GM19438 (cell line): ENCODE results near the gene F8A3.
"Not testable (repeated sequence)": the region's sequence is repeated elsewhere in the genome, so short reads cannot be mapped to it uniquely, and the experiment has no call there.

Experiments
- ATAC-seq: cut with Tn5 transposase; IDR thresholded peaks from one replicate; pipeline ENCODE4 v1.9.1; 2021; ENCODE audit warnings: low read depth; ENCODE audit not compliant: unreplicated experiment

F8A3 gene

DNA sequence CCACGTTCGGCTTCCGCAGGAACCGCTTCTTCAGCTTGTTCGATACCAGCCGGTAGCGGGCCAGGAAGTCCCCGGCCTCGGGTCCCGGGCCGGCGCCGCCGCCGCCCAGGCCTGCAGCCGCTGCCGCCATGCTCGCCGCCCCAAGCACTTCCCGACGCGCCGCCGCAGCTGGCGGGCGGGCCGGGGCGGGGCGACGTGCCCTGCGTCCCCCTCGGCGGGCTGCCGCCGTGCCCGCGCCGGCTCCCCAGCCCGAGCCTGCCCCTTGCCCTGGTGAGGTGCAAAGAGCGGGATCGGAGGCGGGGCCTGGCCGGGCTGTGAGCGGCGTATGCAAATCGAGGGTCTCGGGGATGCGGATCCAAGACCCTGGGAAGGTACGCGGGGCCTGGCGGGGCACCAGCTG, at the start of gene F8A3:
Gene F8A3 (minus strand): TSS at position 150 of the 400 bp plus-strand sequence. CDS start 20 bp downstream, at position 130.
- peak; percentile 76 for ATAC-seq

DNA sequence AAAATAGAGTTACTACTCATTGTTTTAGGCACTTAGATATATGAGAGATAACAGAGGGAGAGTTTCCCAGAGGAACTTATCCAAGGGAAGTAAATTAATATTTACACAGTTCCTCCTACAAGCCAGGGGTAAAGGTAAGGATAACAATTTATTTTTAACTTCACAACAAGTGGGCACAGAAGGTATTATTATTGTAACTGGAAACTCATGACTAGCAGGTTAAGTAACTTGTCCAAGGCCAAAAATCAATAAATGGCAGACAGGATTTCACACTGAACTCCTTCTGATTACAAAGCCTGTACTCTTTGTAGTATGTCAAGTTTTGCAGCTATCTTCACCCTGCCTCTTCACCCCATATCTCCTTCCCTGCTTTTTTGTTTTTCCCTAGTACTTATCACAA, 46.9 kb upstream of the F8A3 start:
- no peak for ATAC-seq

DNA sequence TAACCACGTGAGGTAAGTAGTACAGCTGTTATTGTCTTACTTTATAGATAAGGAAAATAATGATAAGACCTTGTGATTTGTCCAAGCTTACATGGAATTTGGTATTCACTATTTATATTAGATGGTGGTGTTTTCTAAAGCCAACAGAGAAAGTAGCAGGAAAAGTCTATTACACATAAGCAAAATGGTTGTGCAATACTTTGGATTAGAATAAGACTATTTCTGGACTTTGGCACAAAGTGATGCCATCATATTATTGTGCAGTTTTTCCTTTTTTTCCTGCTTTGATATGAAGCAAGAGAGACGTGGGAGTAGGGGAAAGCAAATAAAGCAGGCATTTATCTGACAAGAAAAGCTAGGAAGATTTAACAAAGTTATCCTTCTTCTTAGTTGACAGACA, 36.7 kb upstream of the F8A3 start:
- not testable (repeated sequence) for ATAC-seq

DNA sequence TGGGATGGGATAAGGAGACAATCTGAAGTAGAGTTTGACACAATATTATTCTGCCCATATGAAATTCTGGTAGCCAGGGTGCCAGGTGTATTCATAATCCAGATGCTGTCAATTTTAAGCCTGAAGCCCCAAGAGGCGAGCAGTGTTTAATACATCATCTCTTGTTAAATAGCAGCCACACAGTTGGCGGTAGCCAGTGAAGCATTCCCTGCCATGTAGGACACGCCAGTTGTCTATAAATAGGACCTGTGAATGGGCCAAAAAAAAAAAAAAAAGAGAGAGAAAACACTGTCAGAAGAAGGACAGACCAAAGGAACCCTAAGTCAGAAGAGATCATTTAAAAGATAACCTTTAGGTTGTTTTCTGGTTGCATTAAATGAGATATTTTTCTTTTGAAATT, 33.0 kb upstream of the F8A3 start:
- ATAC-seq: not testable (repeated sequence)

DNA sequence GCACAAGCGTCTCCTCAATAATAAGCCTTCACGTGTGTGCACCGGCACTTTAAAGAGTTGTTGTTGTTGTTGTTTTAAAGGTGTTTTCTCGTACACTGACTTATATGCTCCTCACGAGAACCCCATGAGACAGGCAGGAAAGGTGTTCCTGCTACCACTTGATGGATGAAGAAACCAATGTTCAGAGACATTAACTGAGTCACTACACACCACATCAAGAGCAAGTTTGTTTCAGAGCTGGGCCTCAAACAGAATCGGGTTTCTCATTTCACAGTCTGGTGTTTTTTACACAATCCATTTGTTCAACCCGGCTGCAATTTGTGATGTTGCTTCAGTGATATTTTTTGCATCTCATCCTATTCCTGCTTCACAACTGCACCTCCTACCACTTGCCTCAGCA, 18.7 kb upstream of the F8A3 start:
- ATAC-seq: not testable (repeated sequence)

DNA sequence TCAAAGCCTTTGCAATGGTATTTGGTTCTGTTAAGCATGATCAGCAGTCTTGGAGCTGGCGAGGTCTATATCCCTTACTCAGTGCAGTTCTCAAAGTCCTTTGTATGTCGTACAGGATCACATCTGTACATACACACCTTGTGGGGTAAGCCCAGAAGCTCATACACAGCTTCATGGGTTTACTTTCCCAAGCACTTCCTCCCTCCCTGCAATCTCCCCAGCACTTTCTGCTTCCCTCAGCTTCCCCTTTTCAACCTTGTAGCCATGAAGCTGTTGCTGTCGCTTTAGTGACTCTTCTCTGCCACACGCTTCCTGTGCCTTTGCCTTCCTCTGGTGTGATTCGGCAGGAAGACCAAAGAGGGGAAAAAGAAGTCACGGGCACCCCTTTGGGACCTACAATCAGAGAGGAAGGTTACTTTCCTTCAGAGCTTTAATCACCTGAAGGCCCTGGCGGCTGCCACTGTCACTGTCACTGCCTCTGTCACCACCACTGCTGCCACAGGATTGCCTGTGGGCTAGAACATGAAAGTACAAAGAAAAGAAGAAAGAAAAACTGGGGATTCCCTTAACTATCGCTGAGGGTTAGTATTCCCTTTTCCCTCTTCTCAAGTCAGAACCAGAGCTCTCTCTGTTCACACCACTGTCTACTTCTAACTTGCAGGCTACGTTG, 8.0 kb upstream of the F8A3 start:
- peak; percentile 73 for ATAC-seq

DNA sequence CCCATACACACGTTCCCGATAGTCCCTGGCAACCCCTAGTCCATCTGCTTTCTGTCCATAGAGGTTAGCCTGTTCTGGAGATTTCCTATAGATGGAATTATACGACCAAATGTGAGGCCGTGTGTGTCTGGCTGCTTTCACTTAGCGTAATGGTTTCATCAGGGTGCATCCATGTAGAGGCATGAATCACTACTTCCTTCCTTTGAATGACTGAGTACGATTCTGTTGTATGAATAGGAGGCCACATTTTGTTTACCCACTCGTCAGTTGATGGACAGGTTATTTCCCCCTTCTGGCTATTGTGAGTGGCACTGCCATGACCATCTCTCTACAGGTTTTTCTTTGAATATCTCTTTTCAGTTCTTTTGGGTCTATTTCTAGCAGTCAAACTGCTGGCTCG, 2.1 kb upstream of the F8A3 start:
- ATAC-seq: not testable (repeated sequence)

DNA sequence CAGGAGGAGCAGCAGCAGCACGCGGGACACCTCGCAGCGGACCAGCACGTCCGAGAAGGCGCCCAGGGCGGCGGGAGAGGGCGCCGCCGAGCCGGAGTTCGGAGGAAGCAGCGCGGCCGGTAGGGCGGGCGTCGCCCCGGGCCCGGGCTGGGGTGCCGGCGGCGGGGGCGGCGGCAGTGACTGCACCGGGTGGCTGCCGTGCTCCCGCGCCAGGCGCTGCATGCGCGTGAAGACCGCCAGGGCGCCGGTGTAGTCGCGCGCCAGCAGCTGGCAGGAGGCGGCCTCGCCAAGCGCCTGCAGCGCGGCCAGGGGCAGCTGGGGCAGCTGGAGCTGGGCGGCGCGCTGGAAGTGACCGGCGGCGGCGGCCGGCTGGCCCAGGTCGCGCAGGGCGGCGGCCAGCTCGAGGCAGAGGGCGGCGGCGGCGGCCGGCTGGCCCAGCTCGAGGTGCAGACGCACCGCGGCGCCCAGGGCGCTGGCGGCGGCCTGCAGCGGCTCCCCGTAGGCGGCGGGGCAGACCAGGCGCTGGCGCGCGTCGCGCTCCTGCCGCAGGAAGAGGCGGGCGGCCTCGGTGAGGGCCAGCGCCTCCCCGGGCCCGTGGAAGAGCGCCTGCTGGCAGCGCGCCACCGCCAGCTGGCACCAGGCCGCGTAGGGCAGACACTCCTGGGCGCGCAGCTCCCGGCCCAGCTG, 516 bp downstream of the F8A3 start:
- ATAC-seq: peak; percentile 41

DNA sequence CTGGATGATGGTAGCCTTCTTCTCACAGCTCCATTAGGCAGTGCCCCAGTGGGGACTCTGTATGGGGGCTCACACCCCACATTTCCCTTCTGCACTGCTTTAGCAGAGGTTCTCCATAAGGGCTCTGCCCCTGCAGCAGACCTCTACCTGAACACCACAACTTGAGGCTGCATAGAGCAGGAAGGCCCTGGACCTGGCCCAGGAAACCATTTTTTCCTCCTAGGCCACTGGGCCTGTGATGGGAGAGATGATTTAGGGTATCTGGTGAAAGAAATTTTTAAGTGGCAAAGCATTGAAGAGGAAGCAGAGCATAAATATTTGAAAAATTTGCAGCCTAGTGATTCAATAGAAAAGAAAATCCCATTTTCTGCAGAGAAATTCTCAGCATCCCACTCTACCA, 17.3 kb downstream of the F8A3 start:
- ATAC-seq: no peak

DNA sequence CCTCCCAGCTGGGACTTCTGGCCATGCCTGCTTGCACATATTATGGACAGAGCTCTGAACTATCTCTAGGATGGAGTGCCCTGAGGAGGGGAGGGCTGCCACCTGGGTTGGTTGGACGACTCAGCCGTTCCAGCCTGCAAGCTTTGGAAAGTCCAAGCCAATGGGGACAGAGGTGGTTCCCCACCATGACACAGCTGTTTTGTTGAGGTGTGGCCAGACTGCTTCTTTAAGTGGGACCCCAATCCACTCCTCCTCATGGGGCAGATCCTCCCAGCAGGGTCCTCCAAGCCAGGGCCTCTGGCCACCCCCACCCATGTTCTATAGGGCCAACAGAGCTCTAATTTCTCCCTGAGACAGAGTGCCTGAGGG, 22.7 kb downstream of the F8A3 start:
- no peak for ATAC-seq

DNA sequence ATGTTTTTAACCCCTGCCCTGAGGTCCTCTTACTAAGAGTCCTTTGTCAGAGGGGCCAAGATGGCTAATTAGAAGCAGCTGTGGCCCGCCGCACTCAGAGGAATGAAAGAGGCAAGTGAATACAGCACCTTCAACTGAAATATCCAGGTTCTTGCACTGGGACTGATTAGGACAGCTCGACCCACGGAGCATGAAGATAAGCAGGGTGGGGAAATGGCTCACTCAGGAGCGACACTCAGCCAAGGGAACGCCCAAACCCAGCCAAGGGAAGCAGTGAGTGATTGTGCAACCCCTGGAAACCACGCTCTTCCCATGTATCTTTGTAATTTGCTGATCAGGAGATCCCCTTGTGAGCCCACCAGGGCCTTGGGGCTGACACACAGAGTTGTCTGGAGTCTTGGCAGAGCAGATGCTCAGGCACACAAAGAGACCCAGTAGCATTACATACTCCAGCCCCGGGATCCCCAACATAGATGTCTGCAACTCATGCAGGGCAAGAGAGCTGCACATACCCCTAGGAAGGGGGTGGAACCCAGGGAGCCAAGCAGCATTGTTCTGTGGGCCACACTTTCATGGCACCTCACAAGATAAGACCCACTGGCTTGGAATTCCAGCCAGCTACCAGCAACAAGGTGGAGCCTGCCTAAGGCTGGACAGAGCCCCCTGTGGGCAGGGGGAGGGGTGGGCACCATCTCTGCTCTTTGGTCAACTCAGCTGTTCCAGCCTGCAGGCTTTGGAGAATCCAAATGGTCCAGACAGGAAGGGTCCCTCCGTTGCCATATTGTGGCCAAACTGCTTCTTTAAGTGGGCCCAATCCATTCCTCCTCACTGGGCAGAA, 23.3 kb downstream of the F8A3 start:
- no peak for ATAC-seq

DNA sequence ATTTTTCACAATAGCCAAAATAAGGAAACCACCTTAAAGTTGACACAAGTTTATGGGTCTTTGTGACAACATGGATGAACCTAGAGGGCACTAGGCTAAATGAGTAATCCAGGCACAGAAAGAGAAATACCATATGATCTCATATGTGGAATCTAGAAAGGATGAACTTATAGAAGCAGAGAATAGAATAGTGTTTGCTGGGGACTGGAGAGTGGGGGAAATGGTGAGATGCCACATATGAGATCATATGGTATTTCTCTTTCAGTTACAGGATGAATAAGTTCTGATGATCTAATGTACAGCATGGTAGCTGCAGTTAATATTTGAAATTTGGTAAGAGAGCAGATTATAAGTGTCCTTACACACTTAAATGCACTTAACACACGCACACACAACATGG, 40.7 kb downstream of the F8A3 start:
- ATAC-seq: no peak
